Keratinocyte (primary cell): Measurements from ENCODE around the gene HAND2.

Experiments used
- EZH2 ChIP-seq: IDR thresholded peaks from one replicate; pipeline ENCODE4 v1.6.1; 2012; ENCODE audit warnings: inconsistent platforms, mild to moderate bottlenecking, low read length, moderate library complexity
- TF ChIP-seq, protein P1 (sequence below), 3 experiments: IDR thresholded peaks in 1 of 3; conservative IDR thresholded peaks in 1 of 3; optimal IDR thresholded peaks in 1 of 3; 2 replicates in 2 of 3; 3 replicates in 1 of 3; pipeline versions ENCODE3 to v1.5.1; 2011; ENCODE audit warnings: low read length in 3 of 3, mild to moderate bottlenecking in 3 of 3, moderate library complexity in 2 of 3, control low read depth in 1 of 3, inconsistent platforms in 1 of 3; ENCODE audit not compliant: insufficient read depth in 2 of 3; ENCODE audit errors: extremely low read depth in 1 of 3

DNA sequence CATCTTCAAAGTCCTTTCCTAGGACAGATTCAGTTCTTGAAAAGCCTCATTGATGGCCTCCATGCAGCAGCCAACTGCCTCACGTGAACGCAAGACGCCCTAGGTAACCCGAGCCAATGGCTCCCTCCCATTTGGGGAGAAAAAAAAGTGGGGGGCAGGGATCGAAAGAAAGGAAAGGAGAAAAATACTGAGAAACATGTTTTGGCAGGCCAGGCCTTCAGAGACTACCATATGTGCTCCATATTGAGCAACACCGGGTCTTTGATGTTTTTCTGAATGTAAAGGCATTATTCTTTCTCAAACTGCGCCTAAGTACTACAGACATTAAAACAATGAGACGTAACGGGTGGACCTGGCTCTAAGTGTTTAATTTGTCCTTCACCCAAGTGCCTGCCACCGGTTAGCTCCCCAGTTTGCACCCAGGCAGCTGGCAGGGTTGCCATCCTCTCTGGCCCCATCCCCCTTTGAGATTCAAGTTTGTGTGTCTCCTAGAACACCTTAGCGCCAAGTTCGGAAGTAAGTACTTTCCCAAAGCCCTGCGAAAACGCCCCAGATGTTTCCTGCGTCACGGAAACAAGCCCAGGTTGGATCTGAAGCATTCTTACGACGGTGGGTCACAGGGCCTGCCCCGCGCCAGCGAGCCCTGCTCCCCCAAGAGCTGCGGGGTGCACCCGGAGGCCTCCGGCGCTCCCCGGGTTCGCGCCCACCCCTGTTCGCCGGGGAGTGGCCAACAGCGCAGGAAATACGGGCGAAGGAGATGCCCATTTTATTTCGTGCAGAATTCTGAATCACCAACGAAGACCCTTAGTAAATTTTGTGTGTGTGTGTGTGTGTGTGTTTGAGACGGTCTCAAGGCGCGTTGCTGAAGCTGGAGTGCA, 30.1 kb downstream of the HAND2 start:
- TF ChIP-seq, protein P1, sequence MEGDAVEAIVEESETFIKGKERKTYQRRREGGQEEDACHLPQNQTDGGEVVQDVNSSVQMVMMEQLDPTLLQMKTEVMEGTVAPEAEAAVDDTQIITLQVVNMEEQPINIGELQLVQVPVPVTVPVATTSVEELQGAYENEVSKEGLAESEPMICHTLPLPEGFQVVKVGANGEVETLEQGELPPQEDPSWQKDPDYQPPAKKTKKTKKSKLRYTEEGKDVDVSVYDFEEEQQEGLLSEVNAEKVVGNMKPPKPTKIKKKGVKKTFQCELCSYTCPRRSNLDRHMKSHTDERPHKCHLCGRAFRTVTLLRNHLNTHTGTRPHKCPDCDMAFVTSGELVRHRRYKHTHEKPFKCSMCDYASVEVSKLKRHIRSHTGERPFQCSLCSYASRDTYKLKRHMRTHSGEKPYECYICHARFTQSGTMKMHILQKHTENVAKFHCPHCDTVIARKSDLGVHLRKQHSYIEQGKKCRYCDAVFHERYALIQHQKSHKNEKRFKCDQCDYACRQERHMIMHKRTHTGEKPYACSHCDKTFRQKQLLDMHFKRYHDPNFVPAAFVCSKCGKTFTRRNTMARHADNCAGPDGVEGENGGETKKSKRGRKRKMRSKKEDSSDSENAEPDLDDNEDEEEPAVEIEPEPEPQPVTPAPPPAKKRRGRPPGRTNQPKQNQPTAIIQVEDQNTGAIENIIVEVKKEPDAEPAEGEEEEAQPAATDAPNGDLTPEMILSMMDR (optimal IDR thresholded peaks at IDR 0.05 in 1 of 3, IDR thresholded peaks at IDR 0.05 in 1 of 3, conservative IDR thresholded peaks at IDR 0.05 in 1 of 3; ENCODE audit: extremely low read depth in 1 of 3, insufficient read depth in 2 of 3, low read length in 3 of 3): no peak
- TF ChIP-seq EZH2: no peak
